Measurements from ENCODE around the gene KRT82. TPM values are rescaled to one million over a fixed set of nuclear protein-coding genes. Genes with fewer than 3 reads are reported as not detected.
A peak's percentile ranks its signal among the peaks of the same experiment; 100 is the strongest.

Gene KRT82
- total and polyA plus RNA-seq, 7 experiments from 2014 or later, result not detected

- Mint-ChIP-seq H3K27me3 (peaks cover 0 to 20% (median 7%) of the 10 kb centered on the region in 5 donors), H3K4me1 (peaks cover 0 to 4% (median 0%) of the 10 kb centered on the region in 7 donors), H3K36me3 (no peaks in the 10 kb centered on the region), H3K9me3 (no peaks in the 10 kb centered on the region), H3K4me3 (no peak overlapping the region), H3K27ac (no peak overlapping the region)
- POLR2A ChIA-PET, result no interaction called here
- Histone ChIP-seq H3K27me3 (ENCODE audit: control insufficient read depth in 2 of 2, insufficient read depth in 2 of 2, low read length in 2 of 2) (no peaks in the 10 kb centered on the region), H3K9me3 (ENCODE audit: control insufficient read depth in 2 of 3, low read length in 3 of 3) (no peaks in the 10 kb centered on the region), H3K27ac (ENCODE audit: low read depth, low read length) (no peak overlapping the region), H3K4me3 (ENCODE audit: low read length) (no peak overlapping the region), H3K4me1 (ENCODE audit: control insufficient read depth in 2 of 2, insufficient read depth in 2 of 2, low read length in 2 of 2) (no peaks in the 10 kb centered on the region), H3K36me3 (ENCODE audit: control insufficient read depth in 2 of 3, insufficient read depth in 3 of 3, low read length in 3 of 3) (no peaks in the 10 kb centered on the region)
- ATAC-seq, result no peak
- CTCF ChIA-PET, result interaction anchor here (1.3 to 1.5 kb wide), 3 partner anchors 14 to 517 kb away, joined by 3 to 5 read pairs (median 4); no protein-coding TSS in a partner anchor
- intact Hi-C loops (cut with micrococcal nuclease), result no loop called here
- no peak for DNase-seq
These were observed 41.1 kb downstream of the KRT82 start for GRCh38 chr12:52364901-52365489.

- Mint-ChIP-seq H3K27ac (peak overlapping the region in 1 of 9 donors; percentile 74), H3K4me3 (no peak overlapping the region), H3K9me3 (no peaks in the 10 kb centered on the region), H3K27me3 (peaks cover 0 to 21% (median 7%) of the 10 kb centered on the region in 5 donors), H3K36me3 (no peaks in the 10 kb centered on the region), H3K4me1 (peaks cover 5 to 14% (median 9%) of the 10 kb centered on the region in 7 donors)
- no peak for DNase-seq
- CTCF ChIA-PET, result interaction anchor here (1.5 kb wide), 1 partner anchor 13 kb away, joined by 4 read pairs; no protein-coding TSS in a partner anchor
- peaks cover 4 to 5% of the 10 kb centered on the region in 2 donors for H3K4me1 ChIP-seq (ENCODE audit: control insufficient read depth in 2 of 2, insufficient read depth in 2 of 2, low read length in 2 of 2)
- POLR2A ChIA-PET, result no interaction called here
- no peak overlapping the region for H3K4me3 ChIP-seq (ENCODE audit: low read length)
- H3K9me3 ChIP-seq (ENCODE audit: control insufficient read depth in 2 of 3, low read length in 3 of 3), result no peaks in the 10 kb centered on the region
- no peak overlapping the region for H3K27ac ChIP-seq (ENCODE audit: low read depth, low read length)
- no peak for ATAC-seq
- no peaks in the 10 kb centered on the region for H3K36me3 ChIP-seq (ENCODE audit: control insufficient read depth in 2 of 3, insufficient read depth in 3 of 3, low read length in 3 of 3)
- H3K27me3 ChIP-seq (ENCODE audit: control insufficient read depth in 2 of 2, insufficient read depth in 2 of 2, low read length in 2 of 2), result no peaks in the 10 kb centered on the region
- intact Hi-C loops (cut with micrococcal nuclease), result no loop called here
These were observed 42.1 kb downstream of the KRT82 start for GRCh38 chr12:52364061-52364460.

- ChIA-PET CTCF (interaction anchor here (1.5 kb wide), 1 partner anchor 12 kb away, joined by 4 read pairs; no protein-coding TSS in a partner anchor), POLR2A (no interaction called here)
- H3K27ac Mint-ChIP-seq, result peak overlapping the region in 1 of 9 donors; percentile 65
- H3K4me3 Mint-ChIP-seq, result no peak overlapping the region
- H3K27me3 Mint-ChIP-seq, result peaks cover 0 to 16% (median 5%) of the 10 kb centered on the region in 5 donors
- no peak overlapping the region for H3K4me3 ChIP-seq (ENCODE audit: low read length)
- no peaks in the 10 kb centered on the region for H3K9me3 ChIP-seq (ENCODE audit: control insufficient read depth in 2 of 3, low read length in 3 of 3)
- H3K4me1 Mint-ChIP-seq, result peaks cover 13 to 22% (median 17%) of the 10 kb centered on the region in 7 donors
- intact Hi-C loops (cut with micrococcal nuclease), result no loop called here
- H3K27me3 ChIP-seq (ENCODE audit: control insufficient read depth in 2 of 2, insufficient read depth in 2 of 2, low read length in 2 of 2), result no peaks in the 10 kb centered on the region
- no peaks in the 10 kb centered on the region for H3K9me3 Mint-ChIP-seq
- no peak overlapping the region for H3K27ac ChIP-seq (ENCODE audit: low read depth, low read length)
- H3K36me3 ChIP-seq (ENCODE audit: control insufficient read depth in 2 of 3, insufficient read depth in 3 of 3, low read length in 3 of 3), result no peaks in the 10 kb centered on the region
- ATAC-seq (no peak), DNase-seq (no peak)
- peaks cover 12 to 13% of the 10 kb centered on the region in 2 donors for H3K4me1 ChIP-seq (ENCODE audit: control insufficient read depth in 2 of 2, insufficient read depth in 2 of 2, low read length in 2 of 2)
- H3K36me3 Mint-ChIP-seq, result no peaks in the 10 kb centered on the region
These were observed 42.9 kb downstream of the KRT82 start for GRCh38 chr12:52363111-52363679.

- Mint-ChIP-seq H3K9me3 (no peaks in the 10 kb centered on the region), H3K27ac (no peak overlapping the region), H3K27me3 (peaks cover 0 to 16% (median 2%) of the 10 kb centered on the region in 5 donors), H3K4me1 (peaks cover 13 to 29% (median 23%) of the 10 kb centered on the region in 7 donors), H3K36me3 (no peaks in the 10 kb centered on the region), H3K4me3 (no peak overlapping the region)
- Histone ChIP-seq H3K4me1 (ENCODE audit: control insufficient read depth in 2 of 2, insufficient read depth in 2 of 2, low read length in 2 of 2) (peaks cover 14 to 16% of the 10 kb centered on the region in 2 donors), H3K27me3 (ENCODE audit: control insufficient read depth in 2 of 2, insufficient read depth in 2 of 2, low read length in 2 of 2) (no peaks in the 10 kb centered on the region), H3K36me3 (ENCODE audit: control insufficient read depth in 2 of 3, insufficient read depth in 3 of 3, low read length in 3 of 3) (no peaks in the 10 kb centered on the region), H3K27ac (ENCODE audit: low read depth, low read length) (no peak overlapping the region), H3K4me3 (ENCODE audit: low read length) (no peak overlapping the region), H3K9me3 (ENCODE audit: control insufficient read depth in 2 of 3, low read length in 3 of 3) (no peaks in the 10 kb centered on the region)
- ChIA-PET POLR2A (interaction anchor here (1.4 kb wide), 1 partner anchor 11 kb away, joined by 4 read pairs; no protein-coding TSS in a partner anchor), CTCF (interaction anchor here (0.8 to 1.4 kb wide), 2 partner anchors 10 to 11 kb away, joined by 3 to 10 read pairs; no protein-coding TSS in a partner anchor)
- no peak for DNase-seq
- no peak for ATAC-seq
- intact Hi-C loops (cut with micrococcal nuclease), result no loop called here
These were observed 43.9 kb downstream of the KRT82 start for GRCh38 chr12:52362118-52362726.

- Mint-ChIP-seq H3K27me3 (peaks cover 0 to 15% (median 2%) of the 10 kb centered on the region in 5 donors), H3K27ac (no peak overlapping the region), H3K4me1 (peaks cover 13 to 29% (median 23%) of the 10 kb centered on the region in 7 donors), H3K9me3 (no peaks in the 10 kb centered on the region), H3K4me3 (no peak overlapping the region), H3K36me3 (no peaks in the 10 kb centered on the region)
- ChIA-PET CTCF (interaction anchor here (0.8 to 1.4 kb wide), 2 partner anchors 10 to 11 kb away, joined by 3 to 10 read pairs; no protein-coding TSS in a partner anchor), POLR2A (interaction anchor here (1.4 kb wide), 1 partner anchor 10 kb away, joined by 4 read pairs; no protein-coding TSS in a partner anchor)
- H3K36me3 ChIP-seq (ENCODE audit: control insufficient read depth in 2 of 3, insufficient read depth in 3 of 3, low read length in 3 of 3), result no peaks in the 10 kb centered on the region
- no peaks in the 10 kb centered on the region for H3K27me3 ChIP-seq (ENCODE audit: control insufficient read depth in 2 of 2, insufficient read depth in 2 of 2, low read length in 2 of 2)
- H3K4me1 ChIP-seq (ENCODE audit: control insufficient read depth in 2 of 2, insufficient read depth in 2 of 2, low read length in 2 of 2), result peaks cover 14 to 16% of the 10 kb centered on the region in 2 donors
- H3K4me3 ChIP-seq (ENCODE audit: low read length), result no peak overlapping the region
- intact Hi-C loops (cut with micrococcal nuclease), result no loop called here
- ATAC-seq, result peak; percentile 19
- H3K9me3 ChIP-seq (ENCODE audit: control insufficient read depth in 2 of 3, low read length in 3 of 3), result no peaks in the 10 kb centered on the region
- no peak for DNase-seq
- H3K27ac ChIP-seq (ENCODE audit: low read depth, low read length), result no peak overlapping the region
These were observed 44.6 kb downstream of the KRT82 start for GRCh38 chr12:52361553-52361952.

GRCh38 chr12:52360663-52361271 lies 45.4 kb downstream of the KRT82 start:
- no peaks in the 10 kb centered on the region for H3K9me3 Mint-ChIP-seq
- H3K27ac Mint-ChIP-seq, result peak overlapping the region in 1 of 9 donors; percentile 57

More at GRCh38 chr12:52360663-52361271, 45.4 kb downstream of the KRT82 start:
- Histone ChIP-seq H3K9me3 (ENCODE audit: control insufficient read depth in 2 of 3, low read length in 3 of 3) (no peaks in the 10 kb centered on the region), H3K4me3 (ENCODE audit: low read length) (no peak overlapping the region), H3K27me3 (ENCODE audit: control insufficient read depth in 2 of 2, insufficient read depth in 2 of 2, low read length in 2 of 2) (no peaks in the 10 kb centered on the region), H3K36me3 (ENCODE audit: control insufficient read depth in 2 of 3, insufficient read depth in 3 of 3, low read length in 3 of 3) (no peaks in the 10 kb centered on the region), H3K27ac (ENCODE audit: low read depth, low read length) (no peak overlapping the region), H3K4me1 (ENCODE audit: control insufficient read depth in 2 of 2, insufficient read depth in 2 of 2, low read length in 2 of 2) (peaks cover 14 to 16% of the 10 kb centered on the region in 2 donors)
- Mint-ChIP-seq H3K4me1 (peaks cover 13 to 29% (median 23%) of the 10 kb centered on the region in 7 donors), H3K4me3 (no peak overlapping the region), H3K36me3 (no peaks in the 10 kb centered on the region), H3K27me3 (peaks cover 0 to 13% (median 2%) of the 10 kb centered on the region in 5 donors)
- ATAC-seq (no peak), DNase-seq (no peak)
- CTCF ChIA-PET, result no interaction called here
- POLR2A ChIA-PET, result no interaction called here
- intact Hi-C loops (cut with micrococcal nuclease), result no loop called here
